Prostate gland (tissue), 2 donors: ENCODE data around the gene ROBO2.

Source experiments
- CTCF ChIP-seq, 4 experiments: fragments of 200-600 bp in 2 of 4; fragments of 450-650 bp in 2 of 4; sonication (generic) in 2 of 4; IDR thresholded peaks; 1 replicate in 3 of 4; 2 replicates in 1 of 4; pipeline ENCODE4 v1.5.1; 2016 to 2019; ENCODE audit warnings: antibody characterized with exemption in 4 of 4, mild to moderate bottlenecking in 2 of 4, moderate library complexity in 2 of 4
- POLR2A ChIP-seq: fragments of 450-650 bp; IDR thresholded peaks from one replicate; pipeline ENCODE4 v1.6.1; 2016; ENCODE audit warnings: antibody characterized with exemption, mild to moderate bottlenecking
- POLR2AphosphoS5 ChIP-seq: sonication (generic); formaldehyde crosslinking; IDR thresholded peaks from one replicate; pipeline ENCODE4 v1.6.1; 2017; ENCODE audit warnings: antibody characterized with exemption

DNA sequence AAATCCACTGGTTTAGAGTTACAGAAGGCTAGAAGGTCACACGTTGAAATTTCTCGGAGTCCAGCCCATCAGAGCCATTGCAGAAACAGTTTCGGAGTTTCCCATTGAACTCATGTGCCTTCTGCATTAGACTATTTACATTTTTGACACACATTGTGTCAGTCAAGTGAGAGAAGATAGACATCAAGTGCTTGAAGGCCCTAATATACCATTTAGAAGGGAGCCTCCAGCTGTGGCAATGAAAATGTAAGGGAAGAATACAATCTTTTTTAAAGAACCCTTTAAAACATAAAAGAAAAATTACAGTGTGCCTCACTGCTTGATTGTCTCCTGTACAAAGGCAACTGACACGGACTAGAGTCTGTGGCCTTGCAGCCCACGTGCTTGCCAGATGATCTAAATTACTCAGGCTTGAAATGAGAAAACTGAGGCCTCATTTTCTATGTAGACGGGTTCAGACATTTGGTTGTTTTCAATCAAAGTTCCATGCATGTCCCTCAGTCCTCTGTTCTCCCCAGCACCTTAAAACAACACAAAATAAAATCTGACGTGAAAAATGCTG, 650.5 kb downstream of the ROBO2 start:
- TF ChIP-seq CTCF (IDR thresholded peaks at IDR 0.05) (no peak), POLR2A (no peak), POLR2AphosphoS5 (no peak)
